ENCODE measurements around the gene CTXN2. TPM values are rescaled to one million over a fixed set of nuclear protein-coding genes. Genes with fewer than 3 reads are reported as not detected.

Gene CTXN2
- total RNA-seq (ENCODE audit: low replicate concordance): not detected in 2 replicates

GRCh38 chr15:48191574-48192225, at the start of gene CTXN2:
CTXN2 (plus strand) TSS chr15:48191665; CDS start chr15:48201301, 9,636 bp downstream.

GRCh38 chr15:48177766-48178647, 13.5 kb upstream of the CTXN2 start, which contains the start of gene MYEF2:
MYEF2 (minus strand) TSS chr15:48178295; CDS start chr15:48178237, 58 bp downstream.

GRCh38 chr15:48205981-48206380, 14.5 kb downstream of the CTXN2 start, which contains the start of gene SLC12A1:
SLC12A1 (plus strand) TSS chr15:48206302; CDS start chr15:48207720, 1,418 bp downstream.

Other genes with a start within 250 kb of the CTXN2 start
- not detected in 2 replicates for gene SLC24A5, start 70.7 kb upstream of the CTXN2 start, total RNA-seq (ENCODE audit: low replicate concordance)
- gene MYEF2, start 13.4 kb upstream of the CTXN2 start, total RNA-seq (ENCODE audit: low replicate concordance): 0.94 and 6.2 TPM in 2 replicates
- not detected in 2 replicates for gene SLC12A1, start 14.6 kb downstream of the CTXN2 start, total RNA-seq (ENCODE audit: low replicate concordance)
- gene DUT, start 139.8 kb downstream of the CTXN2 start, total RNA-seq (ENCODE audit: low replicate concordance): 33.2 and 34.2 TPM in 2 replicates